Parathyroid adenoma (tissue), 2 donors: ENCODE data around the gene SAMM50.

ENCODE experiments used
- H2AFZ ChIP-seq: fragments of 300-600 bp; sonication (generic); one replicate; pipeline ENCODE4 v1.7.0; 2017; ENCODE audit warnings: antibody characterized with exemption, mild to moderate bottlenecking
- H3K27ac ChIP-seq: fragments of 300-600 bp; sonication (generic); one replicate; pipeline ENCODE4 v1.7.0; 2017
- H3K27me3 ChIP-seq: fragments of 300-600 bp; sonication (generic); one replicate; pipeline ENCODE4 v1.7.0; 2017; ENCODE audit warnings: low read length; ENCODE audit not compliant: control insufficient read depth, insufficient read depth
- H3K36me3 ChIP-seq: fragments of 300-600 bp; sonication (generic); one replicate; pipeline ENCODE4 v1.7.0; 2017; ENCODE audit warnings: low read length; ENCODE audit not compliant: control insufficient read depth, insufficient read depth
- H3K4me1 ChIP-seq: fragments of 300-600 bp; sonication (generic); one replicate; pipeline ENCODE4 v1.7.0; 2017; ENCODE audit warnings: control low read depth
- H3K4me2 ChIP-seq: fragments of 300-600 bp; sonication (generic); one replicate; pipeline ENCODE4 v1.7.0; 2017; ENCODE audit warnings: low read length
- H3K4me3 ChIP-seq: fragments of 300-600 bp; sonication (generic); one replicate; pipeline ENCODE4 v1.7.0; 2017; ENCODE audit warnings: low read depth, low read length
- H3K79me2 ChIP-seq: fragments of 300-600 bp; sonication (generic); one replicate; pipeline ENCODE4 v1.7.0; 2017; ENCODE audit warnings: control low read depth
- H3K9ac ChIP-seq: fragments of 300-600 bp; sonication (generic); one replicate; pipeline ENCODE4 v1.7.0; 2017; ENCODE audit warnings: mild to moderate bottlenecking
- H3K9me3 ChIP-seq: fragments of 300-600 bp; sonication (generic); one replicate; pipeline ENCODE4 v1.7.0; 2017; ENCODE audit warnings: low read length; ENCODE audit not compliant: control insufficient read depth
- CTCF ChIP-seq: fragments of 300-600 bp; sonication (generic); IDR thresholded peaks from one replicate; pipeline ENCODE4 v1.7.0; 2017; ENCODE audit warnings: antibody characterized with exemption, mild to moderate bottlenecking
- donor health status: primary hyperparathyroidism.

Gene SAMM50

GRCh38 chr22:44024288-44024921 is 69.2 kb downstream of the SAMM50 start, which contains the start of gene PARVB:
PARVB (plus strand) TSS chr22:44024302; CDS start chr22:44024340, 38 bp downstream.
- Histone ChIP-seq H3K27me3 (no peaks in the 10 kb centered on the region), H3K9ac (no peak within 1 kb of the TSS), H3K27ac (peak within 1 kb of the TSS; percentile 53), H3K4me3 (peak within 1 kb of the TSS; percentile 59), H3K4me2 (peak within 1 kb of the TSS; percentile 82), H2AFZ (peak within 1 kb of the TSS; percentile 94), H3K79me2 (no peaks in the 10 kb centered on the region), H3K36me3 (no peaks in the 10 kb centered on the region), H3K9me3 (no peaks in the 10 kb centered on the region), H3K4me1 (no peaks in the 10 kb centered on the region)
- no peak for TF ChIP-seq CTCF

- Histone ChIP-seq H3K4me2 (peak overlapping the region; percentile 82), H3K4me1 (no peaks in the 10 kb centered on the region), H2AFZ (no peak overlapping the region), H3K27me3 (no peaks in the 10 kb centered on the region), H3K79me2 (no peaks in the 10 kb centered on the region), H3K27ac (peak overlapping the region; percentile 79), H3K36me3 (no peaks in the 10 kb centered on the region), H3K9me3 (no peaks in the 10 kb centered on the region), H3K4me3 (peak overlapping the region; percentile 54), H3K9ac (no peak overlapping the region)
- TF ChIP-seq CTCF: no peak
These were observed 70.2 kb downstream of the SAMM50 start for GRCh38 chr22:44025171-44026065.

- Histone ChIP-seq H3K4me2 (no peak overlapping the region), H3K27ac (peak overlapping the region; percentile 79), H3K9me3 (no peaks in the 10 kb centered on the region), H3K27me3 (no peaks in the 10 kb centered on the region), H2AFZ (no peak overlapping the region), H3K4me1 (no peaks in the 10 kb centered on the region), H3K36me3 (no peaks in the 10 kb centered on the region), H3K4me3 (no peak overlapping the region), H3K9ac (no peak overlapping the region), H3K79me2 (no peaks in the 10 kb centered on the region)
- TF ChIP-seq CTCF: no peak
These were observed 70.9 kb downstream of the SAMM50 start for GRCh38 chr22:44026066-44026629.

GRCh38 chr22:44026630-44027511 is 71.6 kb downstream of the SAMM50 start:
- H2AFZ ChIP-seq: no peak overlapping the region
- no peak overlapping the region for H3K9ac ChIP-seq
- H3K36me3 ChIP-seq: no peaks in the 10 kb centered on the region
- peak overlapping the region; percentile 35 for H3K4me2 ChIP-seq
- no peak for TF ChIP-seq CTCF
- no peaks in the 10 kb centered on the region for H3K4me1 ChIP-seq
- H3K9me3 ChIP-seq: no peaks in the 10 kb centered on the region
- H3K79me2 ChIP-seq: no peaks in the 10 kb centered on the region
- H3K27me3 ChIP-seq: no peaks in the 10 kb centered on the region
- no peak overlapping the region for H3K4me3 ChIP-seq
- peak overlapping the region; percentile 79 for H3K27ac ChIP-seq
